Natural killer cell (primary cell): ENCODE data around the gene CD86. TPM values are rescaled to one million over a fixed set of nuclear protein-coding genes. Genes with fewer than 3 reads are reported as not detected.

Source experiments
- ATAC-seq, 3 donors: fragments of 150-1000 bp in 2 of 3; fragments of 200-7000 bp in 1 of 3; cut with Tn5 transposase; 1 replicate in 1 of 3; 2 replicates in 2 of 3; pipeline ENCODE4 v1.10.0; 2021; ENCODE audit warnings: mild to moderate bottlenecking in 2 of 3, moderate library complexity in 2 of 3
- DNase-seq, 2 donors: peaks; one replicate each; pipeline versions ENCODE4 v3.0.0 to v3.0.0-alpha.2; 2013 to 2021; ENCODE audit warnings: mixed read lengths in 1 of 2
- H3K27ac ChIP-seq: one replicate; pipeline ENCODE4 v1.5.1; 2013; ENCODE audit warnings: mild to moderate bottlenecking, low read length
- H3K27me3 ChIP-seq: one replicate; pipeline ENCODE4 v1.6.1; 2013; ENCODE audit warnings: low read length; ENCODE audit not compliant: control insufficient read depth, insufficient read depth
- H3K36me3 ChIP-seq: one replicate; pipeline ENCODE4 v1.6.1; 2013; ENCODE audit warnings: low read length; ENCODE audit not compliant: control insufficient read depth, insufficient read depth
- H3K4me1 ChIP-seq: one replicate; pipeline ENCODE4 v1.6.1; 2013; ENCODE audit warnings: low read length; ENCODE audit not compliant: control insufficient read depth, insufficient read depth
- H3K4me3 ChIP-seq: one replicate; pipeline ENCODE4 v1.5.1; 2013; ENCODE audit warnings: low read length
- H3K9me3 ChIP-seq: one replicate; pipeline ENCODE4 v1.6.1; 2013; ENCODE audit warnings: low read length; ENCODE audit not compliant: control insufficient read depth, insufficient read depth
- H3K27ac Mint-ChIP-seq, 2 donors: one replicate each; pipeline ENCODE4 v1.8.0; 2022; ENCODE audit warnings: mild to moderate bottlenecking in 2 of 2, mixed read lengths in 2 of 2, moderate library complexity in 1 of 2
- H3K27me3 Mint-ChIP-seq, 2 donors: one replicate each; pipeline ENCODE4 v1.8.0; 2022; ENCODE audit warnings: low read depth in 2 of 2, mixed read lengths in 2 of 2
- H3K36me3 Mint-ChIP-seq: one replicate; pipeline ENCODE4 v1.8.0; 2022; ENCODE audit warnings: mixed read lengths
- H3K4me1 Mint-ChIP-seq, 2 donors: one replicate each; pipeline ENCODE4 v1.8.0; 2022; ENCODE audit warnings: mixed read lengths in 2 of 2
- H3K4me3 Mint-ChIP-seq: one replicate; pipeline ENCODE4 v1.8.0; 2022; ENCODE audit warnings: mild to moderate bottlenecking, moderate library complexity, mixed read lengths
- H3K9me3 Mint-ChIP-seq, 2 donors: one replicate each; pipeline ENCODE4 v1.8.0; 2022; ENCODE audit warnings: mixed read lengths in 2 of 2
- WGBS: methylation state at CpG from one replicate; pipeline ENCODE4 v1.1.7; 2013; ENCODE audit warnings: missing lambda C conversion rate; ENCODE audit not compliant: insufficient coverage; 5-methylcytosine and 5-hydroxymethylcytosine counted together
- intact Hi-C: fragments of 100-400 bp; cut with micrococcal nuclease; formaldehyde crosslinking; loops from one replicate; pipeline ENCODE4 v1.14.2; 2022
- total RNA-seq, 4 donors: library from RNA; stranded (reverse); fragments of 120-200 nt in 1 of 4; gene quantifications; one replicate each; pipeline versions ENCODE4 v1.2.3 to v1.2.4, GENCODE V29; 2013 to 2022
- TF ChIP-seq, protein P1 (sequence below): fragments of 200-600 bp; IDR thresholded peaks from one replicate; pipeline ENCODE4 v1.8.0; 2022; ENCODE audit warnings: antibody characterized with exemption

CD86 gene
- total RNA-seq, 3 donors from 2014 or later (not counting 1 experiment from before 2014, with no cell fraction given) = 2.1 to 6.9 (median 4.7) TPM

- Mint-ChIP-seq H3K4me3 (no peak overlapping the region), H3K27me3 (peaks cover 8 to 10% of the 10 kb centered on the region in 2 donors), H3K27ac (no peak overlapping the region), H3K36me3 (no peaks in the 10 kb centered on the region), H3K9me3 (no peaks in the 10 kb centered on the region), H3K4me1 (no peaks in the 10 kb centered on the region)
- DNase-seq = no peak
- H3K27me3 ChIP-seq = no peaks in the 10 kb centered on the region
- peak overlapping the region; percentile 30 for H3K27ac ChIP-seq
- H3K4me3 ChIP-seq = peak overlapping the region; percentile 35
- no peaks in the 10 kb centered on the region for H3K36me3 ChIP-seq
- peaks cover 28% of the 10 kb centered on the region for H3K4me1 ChIP-seq
- no peaks in the 10 kb centered on the region for H3K9me3 ChIP-seq
- ATAC-seq = no peak
- WGBS = 53% methylated on average over 7 of the region's 8 CpGs
- intact Hi-C loops = no loop called here
- TF ChIP-seq, protein P1, sequence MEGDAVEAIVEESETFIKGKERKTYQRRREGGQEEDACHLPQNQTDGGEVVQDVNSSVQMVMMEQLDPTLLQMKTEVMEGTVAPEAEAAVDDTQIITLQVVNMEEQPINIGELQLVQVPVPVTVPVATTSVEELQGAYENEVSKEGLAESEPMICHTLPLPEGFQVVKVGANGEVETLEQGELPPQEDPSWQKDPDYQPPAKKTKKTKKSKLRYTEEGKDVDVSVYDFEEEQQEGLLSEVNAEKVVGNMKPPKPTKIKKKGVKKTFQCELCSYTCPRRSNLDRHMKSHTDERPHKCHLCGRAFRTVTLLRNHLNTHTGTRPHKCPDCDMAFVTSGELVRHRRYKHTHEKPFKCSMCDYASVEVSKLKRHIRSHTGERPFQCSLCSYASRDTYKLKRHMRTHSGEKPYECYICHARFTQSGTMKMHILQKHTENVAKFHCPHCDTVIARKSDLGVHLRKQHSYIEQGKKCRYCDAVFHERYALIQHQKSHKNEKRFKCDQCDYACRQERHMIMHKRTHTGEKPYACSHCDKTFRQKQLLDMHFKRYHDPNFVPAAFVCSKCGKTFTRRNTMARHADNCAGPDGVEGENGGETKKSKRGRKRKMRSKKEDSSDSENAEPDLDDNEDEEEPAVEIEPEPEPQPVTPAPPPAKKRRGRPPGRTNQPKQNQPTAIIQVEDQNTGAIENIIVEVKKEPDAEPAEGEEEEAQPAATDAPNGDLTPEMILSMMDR = no peak
These were observed 23.2 kb downstream of the CD86 start for GRCh38 chr3:122078235-122078935.

GRCh38 chr3:122079524-122080206, 24.5 kb downstream of the CD86 start:
- Histone ChIP-seq H3K27me3 (no peaks in the 10 kb centered on the region), H3K36me3 (no peaks in the 10 kb centered on the region), H3K9me3 (no peaks in the 10 kb centered on the region), H3K4me1 (peaks cover 20% of the 10 kb centered on the region), H3K4me3 (no peak overlapping the region), H3K27ac (no peak overlapping the region)
- Mint-ChIP-seq H3K4me1 (no peaks in the 10 kb centered on the region), H3K27me3 (peaks cover 2 to 10% of the 10 kb centered on the region in 2 donors), H3K36me3 (no peaks in the 10 kb centered on the region), H3K9me3 (no peaks in the 10 kb centered on the region), H3K27ac (no peak overlapping the region), H3K4me3 (no peak overlapping the region)
- WGBS = 95% methylated on average over 5 of the region's 8 CpGs
- intact Hi-C loops = no loop called here
- no peak for DNase-seq
- no peak for ATAC-seq
- TF ChIP-seq, protein P1 = no peak

DNA sequence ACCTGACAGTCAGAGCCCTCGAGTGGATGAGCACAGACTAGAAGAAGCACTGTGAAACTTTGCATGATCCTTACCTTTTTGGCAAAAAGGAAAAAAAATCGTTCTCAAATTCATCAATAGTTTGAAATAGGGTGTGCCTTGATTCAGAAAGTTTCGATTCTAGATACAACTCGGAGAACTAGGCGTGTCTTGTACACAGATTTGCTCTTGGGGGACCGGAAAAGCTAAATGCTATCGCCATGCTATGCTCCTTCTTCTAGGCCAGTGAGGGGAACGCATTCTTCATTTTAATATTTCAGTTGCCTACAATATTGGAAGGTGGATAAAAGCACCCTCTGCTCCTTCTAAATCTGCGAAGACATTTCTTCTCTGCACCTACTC, 25.0 kb downstream of the CD86 start:
- Mint-ChIP-seq H3K4me1 (no peaks in the 10 kb centered on the region), H3K4me3 (no peak overlapping the region), H3K36me3 (no peaks in the 10 kb centered on the region), H3K27me3 (peaks cover 0 to 10% of the 10 kb centered on the region in 2 donors), H3K27ac (no peak overlapping the region), H3K9me3 (no peaks in the 10 kb centered on the region)
- DNase-seq = no peak
- Histone ChIP-seq H3K4me3 (no peak overlapping the region), H3K27me3 (no peaks in the 10 kb centered on the region), H3K27ac (no peak overlapping the region), H3K36me3 (no peaks in the 10 kb centered on the region), H3K4me1 (peaks cover 17% of the 10 kb centered on the region), H3K9me3 (no peaks in the 10 kb centered on the region)
- intact Hi-C loops = no loop called here
- 81% methylated on average over 9 of the region's 9 CpGs for WGBS
- no peak for ATAC-seq
- TF ChIP-seq, protein P1 = no peak
